Caco-2 (cell line): ENCODE results near the gene SIK2. TPM values are rescaled to one million over a fixed set of nuclear protein-coding genes. Genes with fewer than 3 reads are reported as not detected.

Experiments
- BruUV-seq: library from RNA; stranded (reverse); fragments of 400-500 nt; replicated peaks from 2 replicates; lab custom pipeline; 2021; lab: Mats Ljungman, UMichigan
- CTCF ChIA-PET: fragments of 300-600 bp; sonication (Branson Sonifier 250); formaldehyde crosslinking; loops from one replicate; lab custom pipeline; 2022; ENCODE audit warnings: antibody characterized with exemption; lab: Charles Lee
- POLR2A ChIA-PET: fragments of 300-600 bp; sonication (Branson Sonifier 250); formaldehyde crosslinking; loops from one replicate; lab custom pipeline; 2022; ENCODE audit warnings: antibody characterized with exemption; lab: Charles Lee
- DNase-seq, 2 experiments: peaks; one replicate each; pipeline versions ENCODE4 v3.0.0 to v3.0.0-alpha.2; 2020 to 2022
- H3K27me3 ChIP-seq: replicated peaks from 2 replicates; pipeline ENCODE4 v1.6.0; 2011; ENCODE audit warnings: low read length; ENCODE audit not compliant: control insufficient read depth, insufficient read depth
- H3K36me3 ChIP-seq: 2 replicates; pipeline ENCODE4 v1.5.1; 2011; ENCODE audit warnings: low read length; ENCODE audit not compliant: control insufficient read depth, insufficient read depth
- H3K4me1 ChIP-seq: fragments of 250-450 bp; sonication (Bioruptor Pico); 2 replicates; pipeline ENCODE4 v1.5.1; 2020; ENCODE audit warnings: mild to moderate bottlenecking
- H3K4me3 ChIP-seq: 2 replicates; pipeline ENCODE4 v1.5.1; 2011; ENCODE audit warnings: low read depth, mild to moderate bottlenecking, control low read depth, low read length
- H3K9me3 ChIP-seq: fragments of 250-450 bp; sonication (Bioruptor Pico); 2 replicates; pipeline ENCODE4 v1.5.1; 2020; ENCODE audit warnings: mild to moderate bottlenecking, moderate library complexity
- H3K27ac Mint-ChIP-seq: one replicate; pipeline ENCODE4 v1.8.0; 2022; ENCODE audit warnings: mixed read lengths; ENCODE audit not compliant: unreplicated experiment
- H3K27me3 Mint-ChIP-seq: one replicate; pipeline ENCODE4 v1.8.0; 2022; ENCODE audit warnings: mixed read lengths; ENCODE audit not compliant: insufficient read depth, unreplicated experiment
- H3K36me3 Mint-ChIP-seq: one replicate; pipeline ENCODE4 v1.8.0; 2022; ENCODE audit warnings: mild to moderate bottlenecking, mixed read lengths; ENCODE audit not compliant: insufficient read depth, unreplicated experiment
- H3K4me1 Mint-ChIP-seq: one replicate; pipeline ENCODE4 v1.8.0; 2022; ENCODE audit warnings: low read depth, mixed read lengths; ENCODE audit not compliant: unreplicated experiment
- H3K4me3 Mint-ChIP-seq: one replicate; pipeline ENCODE4 v1.8.0; 2022; ENCODE audit warnings: mild to moderate bottlenecking, moderate library complexity, mixed read lengths; ENCODE audit not compliant: unreplicated experiment
- H3K9me3 Mint-ChIP-seq: one replicate; pipeline ENCODE4 v1.8.0; 2022; ENCODE audit warnings: mixed read lengths; ENCODE audit not compliant: unreplicated experiment
- intact Hi-C: fragments of 100-400 bp; cut with micrococcal nuclease; formaldehyde crosslinking; loops from one replicate; pipeline ENCODE4 v1.10.0; 2022; ENCODE audit not compliant: unreplicated experiment
- total RNA-seq: library from RNA; stranded (reverse); gene quantifications from 2 replicates; pipeline ENCODE4 v1.2.3, GENCODE V29; 2022
- TF ChIP-seq, protein P1 (sequence below), 2 experiments: fragments of 200-600 bp in 1 of 2; IDR thresholded peaks; 1 replicate in 1 of 2; 2 replicates in 1 of 2; pipeline versions ENCODE4 v1.5.1 to v1.8.0; 2011 to 2022; ENCODE audit warnings: antibody characterized with exemption in 1 of 2, control low read depth in 1 of 2, inconsistent platforms in 1 of 2, low read depth in 1 of 2, low read length in 1 of 2, mild to moderate bottlenecking in 1 of 2, moderate library complexity in 1 of 2; ENCODE audit not compliant: insufficient read depth in 1 of 2, severe bottlenecking in 1 of 2, unreplicated experiment in 1 of 2

Gene SIK2
- total RNA-seq, 1 experiment from 2014 or later: 40.2 TPM

DNA sequence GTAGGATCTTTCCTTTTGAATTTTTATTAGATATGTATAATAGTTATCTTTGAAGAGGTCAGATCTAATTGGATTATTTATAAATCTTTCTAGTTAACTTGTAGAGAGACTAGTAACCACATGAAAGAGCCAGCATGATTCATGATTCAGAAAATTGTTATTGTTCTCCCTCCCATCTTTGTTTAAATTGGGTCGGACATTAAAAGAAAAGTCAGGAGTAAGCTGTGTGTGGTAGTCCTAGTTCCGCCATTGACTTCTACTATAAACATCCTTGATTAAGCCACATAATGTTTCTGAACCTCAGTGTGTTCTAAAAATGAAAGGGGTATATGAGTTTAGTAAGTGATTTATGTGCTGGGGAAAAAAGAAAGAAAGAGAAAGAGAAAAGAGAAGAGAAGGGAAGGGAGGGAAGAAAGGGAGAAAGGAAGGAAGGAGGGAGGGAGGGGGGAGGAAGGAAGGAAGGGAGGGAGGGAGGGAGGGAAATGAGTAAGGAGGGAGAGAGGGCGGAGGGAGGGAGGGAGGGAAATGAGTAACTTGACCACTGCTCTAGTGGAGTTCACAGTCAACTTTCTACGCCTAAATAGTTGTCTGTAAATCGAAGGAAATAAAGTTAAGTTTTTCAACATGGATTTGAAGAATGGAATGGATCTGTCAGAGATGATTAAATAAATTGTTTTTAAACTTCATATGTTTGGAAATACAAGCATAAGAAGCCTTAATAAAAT, 32.9 kb downstream of the SIK2 start:
- BruUV-seq: no TSS peak
- H3K4me3 ChIP-seq: no peak overlapping the region
- Mint-ChIP-seq H3K36me3 (no peaks in the 10 kb centered on the region), H3K27me3 (no peaks in the 10 kb centered on the region), H3K4me3 (no peak overlapping the region), H3K9me3 (no peaks in the 10 kb centered on the region), H3K27ac (no peak overlapping the region), H3K4me1 (peaks cover 48% of the 10 kb centered on the region)
- H3K27me3 ChIP-seq: no peaks in the 10 kb centered on the region
- TF ChIP-seq, protein P1, sequence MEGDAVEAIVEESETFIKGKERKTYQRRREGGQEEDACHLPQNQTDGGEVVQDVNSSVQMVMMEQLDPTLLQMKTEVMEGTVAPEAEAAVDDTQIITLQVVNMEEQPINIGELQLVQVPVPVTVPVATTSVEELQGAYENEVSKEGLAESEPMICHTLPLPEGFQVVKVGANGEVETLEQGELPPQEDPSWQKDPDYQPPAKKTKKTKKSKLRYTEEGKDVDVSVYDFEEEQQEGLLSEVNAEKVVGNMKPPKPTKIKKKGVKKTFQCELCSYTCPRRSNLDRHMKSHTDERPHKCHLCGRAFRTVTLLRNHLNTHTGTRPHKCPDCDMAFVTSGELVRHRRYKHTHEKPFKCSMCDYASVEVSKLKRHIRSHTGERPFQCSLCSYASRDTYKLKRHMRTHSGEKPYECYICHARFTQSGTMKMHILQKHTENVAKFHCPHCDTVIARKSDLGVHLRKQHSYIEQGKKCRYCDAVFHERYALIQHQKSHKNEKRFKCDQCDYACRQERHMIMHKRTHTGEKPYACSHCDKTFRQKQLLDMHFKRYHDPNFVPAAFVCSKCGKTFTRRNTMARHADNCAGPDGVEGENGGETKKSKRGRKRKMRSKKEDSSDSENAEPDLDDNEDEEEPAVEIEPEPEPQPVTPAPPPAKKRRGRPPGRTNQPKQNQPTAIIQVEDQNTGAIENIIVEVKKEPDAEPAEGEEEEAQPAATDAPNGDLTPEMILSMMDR (IDR thresholded peaks at IDR 0.05; ENCODE audit: insufficient read depth in 1 of 2, low read depth in 1 of 2, low read length in 1 of 2, severe bottlenecking in 1 of 2, unreplicated experiment in 1 of 2): no peak
- intact Hi-C loops: no loop called here
- ChIA-PET CTCF (interaction anchor here (1.7 kb wide), 1 partner anchor 143 kb away, joined by 4 read pairs; no protein-coding TSS in a partner anchor), POLR2A (no interaction called here)
- 0 out of 2 replicates have a peak, but pooled peaks cover 3% of the 10 kb centered on the region for H3K36me3 ChIP-seq
- peaks cover 32% of the 10 kb centered on the region for H3K4me1 ChIP-seq
- DNase-seq: no peak
- no peaks in the 10 kb centered on the region for H3K9me3 ChIP-seq

DNA sequence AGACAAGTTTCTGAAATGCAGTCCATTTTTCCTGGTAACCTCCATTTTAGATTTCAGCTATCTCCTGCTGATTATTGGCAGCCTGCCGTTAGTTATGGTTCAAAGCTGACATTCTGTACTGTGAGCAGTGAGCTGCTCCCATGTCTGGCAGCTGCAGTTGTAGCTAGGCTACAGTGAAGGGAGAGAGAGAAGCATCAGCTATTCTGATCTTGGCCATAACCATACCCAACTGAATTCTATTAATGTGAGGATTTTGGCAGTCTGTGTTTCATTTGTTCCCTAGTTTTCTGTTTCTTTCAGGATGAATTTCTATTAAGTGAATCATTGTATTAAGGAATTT, 33.4 kb downstream of the SIK2 start:
- Mint-ChIP-seq H3K36me3 (no peaks in the 10 kb centered on the region), H3K4me1 (peaks cover 48% of the 10 kb centered on the region), H3K27me3 (no peaks in the 10 kb centered on the region), H3K9me3 (no peaks in the 10 kb centered on the region), H3K4me3 (no peak overlapping the region), H3K27ac (no peak overlapping the region)
- POLR2A ChIA-PET: no interaction called here
- Histone ChIP-seq H3K4me3 (no peak overlapping the region), H3K4me1 (peaks cover 32% of the 10 kb centered on the region), H3K36me3 (0 out of 2 replicates have a peak, but pooled peaks cover 3% of the 10 kb centered on the region), H3K27me3 (no peaks in the 10 kb centered on the region), H3K9me3 (no peaks in the 10 kb centered on the region)
- CTCF ChIA-PET: interaction anchor here (1.7 kb wide), 1 partner anchor 142 kb away, joined by 4 read pairs; no protein-coding TSS in a partner anchor
- DNase-seq: no peak
- intact Hi-C loops: no loop called here
- TF ChIP-seq, protein P1 (IDR thresholded peaks at IDR 0.05; ENCODE audit: insufficient read depth in 1 of 2, low read depth in 1 of 2, low read length in 1 of 2, severe bottlenecking in 1 of 2, unreplicated experiment in 1 of 2): no peak
- no TSS peak for BruUV-seq

DNA sequence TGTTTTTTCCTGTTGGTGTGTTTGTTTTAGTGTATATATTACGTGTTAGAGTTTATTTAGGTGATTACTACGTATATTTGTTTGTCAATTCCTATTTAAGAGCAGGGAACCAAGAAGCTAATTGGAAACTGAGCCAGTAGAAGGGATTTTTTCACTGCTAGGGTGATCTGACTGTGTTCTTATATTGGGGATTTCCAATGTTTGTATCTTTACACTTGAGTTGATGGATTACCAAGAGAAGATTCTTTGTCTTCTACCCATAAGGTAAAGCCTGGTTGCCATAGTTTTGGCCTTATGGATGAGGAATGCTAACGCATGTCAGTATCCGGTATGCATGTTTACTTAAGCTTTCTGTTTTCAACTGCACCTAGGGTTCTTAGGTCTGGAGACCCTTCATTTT, 35.6 kb downstream of the SIK2 start:
- Histone ChIP-seq H3K9me3 (no peaks in the 10 kb centered on the region), H3K4me3 (no peak overlapping the region), H3K4me1 (peaks cover 24% of the 10 kb centered on the region), H3K27me3 (no peaks in the 10 kb centered on the region), H3K36me3 (0 out of 2 replicates have a peak, but pooled peaks cover 3% of the 10 kb centered on the region)
- CTCF ChIA-PET: interaction anchor here (0.5 kb wide), 1 partner anchor 24 kb away, joined by 4 read pairs; no protein-coding TSS in a partner anchor
- POLR2A ChIA-PET: interaction anchor here (0.6 kb wide), 2 partner anchors 31 to 132 kb away, joined by 3 to 13 read pairs; no protein-coding TSS in a partner anchor
- intact Hi-C loops: no loop called here
- no peak for DNase-seq
- BruUV-seq: no TSS peak
- no peaks in the 10 kb centered on the region for H3K9me3 Mint-ChIP-seq
- no peak overlapping the region for H3K4me3 Mint-ChIP-seq
- H3K27me3 Mint-ChIP-seq: no peaks in the 10 kb centered on the region
- H3K27ac Mint-ChIP-seq: no peak overlapping the region
- TF ChIP-seq, protein P1 (IDR thresholded peaks at IDR 0.05; ENCODE audit: insufficient read depth in 1 of 2, low read depth in 1 of 2, low read length in 1 of 2, severe bottlenecking in 1 of 2, unreplicated experiment in 1 of 2): no peak
- peaks cover 15% of the 10 kb centered on the region for H3K36me3 Mint-ChIP-seq
- peaks cover 47% of the 10 kb centered on the region for H3K4me1 Mint-ChIP-seq
